HCT116 (cell line): ENCODE measurements around the gene CERS5.

Source experiments
- CTCF ChIP-seq, 3 experiments: fragments of 200-600 bp in 1 of 3; sonication (generic) in 1 of 3; IDR thresholded peaks in 2 of 3; conservative IDR thresholded peaks in 1 of 3; 2 replicates each; pipeline ENCODE4 v1.5.1; 2012 to 2017; ENCODE audit warnings: low read depth in 2 of 3, low read length in 2 of 3, antibody characterized with exemption in 1 of 3, borderline replicate concordance in 1 of 3, control low read depth in 1 of 3, mild to moderate bottlenecking in 1 of 3, mixed read lengths in 1 of 3, mixed run types in 1 of 3, moderate library complexity in 1 of 3; ENCODE audit not compliant: insufficient read depth in 1 of 3
- POLR2A ChIP-seq: IDR thresholded peaks from 2 replicates; pipeline ENCODE4 v1.7.0; 2011; ENCODE audit warnings: borderline replicate concordance; ENCODE audit not compliant: insufficient read depth, insufficient read length; ENCODE audit errors: extremely low read depth

GRCh38 chr12:50127546-50127945, 39.6 kb downstream of the CERS5 start:
- TF ChIP-seq CTCF (IDR thresholded peaks at IDR 0.05 in 2 of 3, conservative IDR thresholded peaks at IDR 0.05 in 1 of 3; ENCODE audit: borderline replicate concordance in 1 of 3, insufficient read depth in 1 of 3, low read depth in 2 of 3, low read length in 2 of 3), result no peak
- TF ChIP-seq POLR2A, result no peak
